Measurements from ENCODE around the gene IFIT1B.
A peak's percentile ranks its signal among the peaks of the same experiment; 100 is the strongest.

DNA sequence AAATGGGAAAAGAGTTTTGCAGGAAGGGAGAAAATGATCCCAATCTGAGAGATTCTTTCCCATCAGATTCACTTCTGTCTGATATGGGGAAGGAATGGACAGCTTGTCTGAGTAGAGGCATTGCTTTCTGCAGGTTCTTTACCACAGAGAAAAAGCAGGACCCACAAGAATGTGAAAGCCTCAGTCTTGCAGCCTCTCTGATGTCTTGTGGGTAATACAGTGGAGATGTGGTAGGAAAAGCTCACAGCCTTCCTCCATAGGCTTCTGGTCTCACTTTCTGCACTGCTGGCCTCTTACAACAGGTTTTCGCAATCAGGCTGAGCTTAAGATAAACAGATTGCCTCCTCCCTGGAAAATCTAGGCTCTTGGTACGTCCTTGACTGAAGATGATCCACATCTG lies 15.1 kb downstream of the IFIT1B start:
- TF ChIP-seq, protein P1, sequence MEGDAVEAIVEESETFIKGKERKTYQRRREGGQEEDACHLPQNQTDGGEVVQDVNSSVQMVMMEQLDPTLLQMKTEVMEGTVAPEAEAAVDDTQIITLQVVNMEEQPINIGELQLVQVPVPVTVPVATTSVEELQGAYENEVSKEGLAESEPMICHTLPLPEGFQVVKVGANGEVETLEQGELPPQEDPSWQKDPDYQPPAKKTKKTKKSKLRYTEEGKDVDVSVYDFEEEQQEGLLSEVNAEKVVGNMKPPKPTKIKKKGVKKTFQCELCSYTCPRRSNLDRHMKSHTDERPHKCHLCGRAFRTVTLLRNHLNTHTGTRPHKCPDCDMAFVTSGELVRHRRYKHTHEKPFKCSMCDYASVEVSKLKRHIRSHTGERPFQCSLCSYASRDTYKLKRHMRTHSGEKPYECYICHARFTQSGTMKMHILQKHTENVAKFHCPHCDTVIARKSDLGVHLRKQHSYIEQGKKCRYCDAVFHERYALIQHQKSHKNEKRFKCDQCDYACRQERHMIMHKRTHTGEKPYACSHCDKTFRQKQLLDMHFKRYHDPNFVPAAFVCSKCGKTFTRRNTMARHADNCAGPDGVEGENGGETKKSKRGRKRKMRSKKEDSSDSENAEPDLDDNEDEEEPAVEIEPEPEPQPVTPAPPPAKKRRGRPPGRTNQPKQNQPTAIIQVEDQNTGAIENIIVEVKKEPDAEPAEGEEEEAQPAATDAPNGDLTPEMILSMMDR (IDR thresholded peaks at IDR 0.05), result no peak
- TF ChIP-seq POLR2A (IDR thresholded peaks at IDR 0.05), result no peak
- peak in 2 of 3 donors; percentile 16 to 51 for TF ChIP-seq POLR2AphosphoS5 (IDR thresholded peaks at IDR 0.05)
